GM18907 (cell line): ENCODE results near the gene C16orf87.

ENCODE experiments used
- ATAC-seq: cut with Tn5 transposase; IDR thresholded peaks from one replicate; pipeline ENCODE4 v1.9.1; 2021; ENCODE audit warnings: mild to moderate bottlenecking, moderate library complexity; ENCODE audit not compliant: unreplicated experiment

Gene C16orf87

DNA sequence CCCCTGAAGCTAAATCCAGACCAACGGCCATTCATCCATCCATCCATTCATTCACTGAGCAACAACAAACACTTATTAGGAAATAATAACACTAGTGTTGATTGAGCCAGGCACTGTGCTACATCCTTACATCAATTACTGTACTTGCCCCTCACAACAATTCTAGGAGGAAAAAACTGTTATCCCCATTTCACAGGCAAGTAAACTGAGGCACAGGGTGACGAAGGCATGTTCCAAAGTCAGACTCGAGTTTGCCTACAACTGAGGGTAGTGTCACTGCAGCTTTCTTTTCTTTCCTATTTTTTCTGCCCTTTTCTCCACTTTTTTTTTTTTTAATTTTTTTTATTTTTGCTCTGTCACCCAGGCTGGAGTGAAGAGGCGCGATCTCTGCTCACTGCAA lies 71.7 kb downstream of the C16orf87 start:
- ATAC-seq, result no peak

DNA sequence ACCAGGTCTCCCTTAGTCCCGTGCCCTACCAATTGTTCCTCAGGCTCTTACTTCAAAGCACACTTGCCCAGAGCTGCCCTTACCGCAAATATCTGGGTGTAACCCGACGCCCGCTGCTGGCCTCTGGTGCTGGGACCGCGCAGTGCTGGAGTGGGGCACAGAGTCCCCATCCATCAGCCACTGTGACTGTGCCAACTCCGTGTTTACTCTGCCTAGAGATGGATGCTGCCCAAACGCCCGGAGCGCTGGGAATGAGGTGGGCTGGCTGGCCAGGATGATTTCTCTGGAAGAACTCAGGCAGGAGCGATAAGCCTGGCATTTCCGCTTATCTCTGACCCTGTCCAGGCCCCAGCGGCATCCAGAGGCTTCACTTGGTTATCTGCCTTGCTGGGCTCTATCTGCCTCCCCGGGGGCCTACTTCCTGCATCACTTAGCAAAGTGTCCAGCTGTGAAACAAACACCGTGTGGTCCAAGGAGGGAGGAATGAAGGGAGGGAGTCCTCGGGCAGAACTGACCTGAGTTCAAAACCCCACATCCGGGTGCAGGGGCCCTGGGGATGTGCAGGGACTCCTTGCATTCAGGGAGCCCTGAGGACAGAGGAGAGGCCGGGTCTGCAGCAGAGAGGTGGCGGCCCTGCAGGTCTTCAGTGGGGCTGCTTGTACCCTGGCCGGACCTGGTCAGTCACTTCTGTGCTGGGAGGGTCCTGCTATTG lies 73.5 kb downstream of the C16orf87 start:
- ATAC-seq, result no peak

DNA sequence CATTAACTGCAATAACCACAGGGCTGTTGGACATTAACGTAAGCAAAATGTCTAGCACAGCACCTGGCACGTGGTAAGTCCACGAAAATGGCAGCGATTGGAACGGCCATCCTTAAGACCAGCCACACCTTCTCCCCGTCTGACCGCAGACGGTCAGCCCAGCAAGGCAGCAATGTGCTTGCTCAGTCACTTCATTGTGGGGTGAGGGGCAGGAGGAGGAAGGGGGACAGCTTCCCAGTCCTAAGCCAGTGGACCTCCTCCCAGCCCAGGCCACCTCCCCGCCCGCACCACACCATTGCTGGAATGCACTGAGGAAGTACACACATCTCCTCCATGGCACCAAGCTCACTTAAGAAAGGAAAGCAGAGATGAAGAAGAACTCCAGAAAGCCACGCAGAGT lies 74.2 kb downstream of the C16orf87 start:
- no peak for ATAC-seq

DNA sequence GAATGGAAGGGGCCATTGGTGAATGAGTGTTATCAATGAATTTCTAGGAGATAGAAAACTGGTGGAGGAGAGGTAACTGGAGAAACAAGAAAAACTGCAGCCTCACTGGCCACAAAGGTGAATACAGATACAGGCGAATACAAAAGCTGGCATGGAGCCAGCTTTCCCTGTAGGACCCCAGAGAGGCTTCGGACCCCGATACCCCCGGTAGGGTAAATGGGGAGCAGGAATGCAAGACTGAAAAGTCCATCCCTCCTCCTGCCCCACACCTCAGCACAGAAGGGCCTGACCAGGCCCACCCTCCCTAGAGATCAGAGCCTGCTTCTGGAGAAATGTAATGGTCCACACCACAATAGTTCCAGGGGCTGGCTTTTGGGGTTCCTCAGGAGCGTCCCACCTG lies 78.0 kb downstream of the C16orf87 start:
- no peak for ATAC-seq

DNA sequence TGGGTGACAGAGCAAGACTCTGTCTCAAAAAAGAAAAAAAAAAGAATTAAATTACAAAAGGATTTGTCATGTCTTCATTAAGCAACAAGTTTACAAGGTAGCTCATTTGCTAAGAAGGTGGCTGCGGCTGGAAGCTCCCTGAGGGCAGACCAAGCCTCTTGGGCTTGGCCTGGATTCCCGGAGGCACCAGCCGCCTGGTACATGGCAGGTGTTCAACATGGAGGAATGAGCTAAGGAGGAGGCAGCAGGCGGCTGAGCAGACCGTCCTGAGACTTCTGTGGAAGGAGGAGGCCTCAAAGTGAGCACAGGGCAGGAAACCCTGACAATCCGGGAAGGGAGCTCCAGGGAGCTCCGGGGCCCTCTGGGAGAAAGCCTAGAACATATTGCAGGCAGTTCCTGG lies 79.6 kb downstream of the C16orf87 start:
- ATAC-seq, result no peak

DNA sequence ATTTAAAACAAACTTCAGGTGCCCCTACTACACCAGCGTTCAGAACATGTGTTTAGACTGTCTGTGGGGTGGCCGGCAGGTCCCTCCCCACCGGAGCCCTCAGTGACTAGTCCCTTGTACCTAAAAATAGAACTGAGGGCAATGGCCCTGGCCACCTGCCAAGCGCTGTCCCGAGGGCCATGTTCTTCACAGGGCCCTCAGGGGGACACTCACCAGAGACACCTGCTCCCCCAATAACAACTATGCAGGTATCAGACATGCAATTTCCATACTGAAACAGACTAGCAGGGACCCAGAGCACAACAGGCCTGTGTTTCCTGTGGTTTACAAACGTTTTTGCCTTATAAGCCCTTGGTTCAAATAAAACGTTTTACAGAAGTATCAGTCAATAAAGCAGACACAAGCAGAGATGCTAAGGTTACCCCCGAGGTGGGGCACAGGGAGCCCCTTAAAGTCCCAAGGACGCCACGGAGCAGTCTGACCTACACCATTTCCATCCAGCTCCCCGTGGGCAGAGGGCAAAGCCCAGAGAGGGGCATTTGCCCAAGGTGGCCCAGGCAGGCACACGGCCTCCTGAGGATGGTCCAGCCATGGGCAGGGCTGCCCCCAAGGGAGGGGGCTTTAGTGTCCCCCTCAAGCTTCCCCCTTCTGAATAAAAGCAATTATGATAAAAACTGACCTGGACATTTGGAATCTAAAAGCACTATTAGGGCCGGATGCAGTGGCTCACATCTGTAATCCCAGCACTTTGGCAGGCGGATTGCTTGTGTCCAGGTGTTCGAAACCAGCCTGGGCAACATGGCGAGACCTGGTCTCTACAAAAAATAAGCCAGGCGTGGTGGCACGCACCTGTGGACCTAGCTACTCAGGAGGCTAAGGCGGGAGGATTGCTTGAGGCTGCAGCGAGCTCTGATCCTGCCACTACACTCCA lies 81.9 kb downstream of the C16orf87 start:
- ATAC-seq, result peak; percentile 65

DNA sequence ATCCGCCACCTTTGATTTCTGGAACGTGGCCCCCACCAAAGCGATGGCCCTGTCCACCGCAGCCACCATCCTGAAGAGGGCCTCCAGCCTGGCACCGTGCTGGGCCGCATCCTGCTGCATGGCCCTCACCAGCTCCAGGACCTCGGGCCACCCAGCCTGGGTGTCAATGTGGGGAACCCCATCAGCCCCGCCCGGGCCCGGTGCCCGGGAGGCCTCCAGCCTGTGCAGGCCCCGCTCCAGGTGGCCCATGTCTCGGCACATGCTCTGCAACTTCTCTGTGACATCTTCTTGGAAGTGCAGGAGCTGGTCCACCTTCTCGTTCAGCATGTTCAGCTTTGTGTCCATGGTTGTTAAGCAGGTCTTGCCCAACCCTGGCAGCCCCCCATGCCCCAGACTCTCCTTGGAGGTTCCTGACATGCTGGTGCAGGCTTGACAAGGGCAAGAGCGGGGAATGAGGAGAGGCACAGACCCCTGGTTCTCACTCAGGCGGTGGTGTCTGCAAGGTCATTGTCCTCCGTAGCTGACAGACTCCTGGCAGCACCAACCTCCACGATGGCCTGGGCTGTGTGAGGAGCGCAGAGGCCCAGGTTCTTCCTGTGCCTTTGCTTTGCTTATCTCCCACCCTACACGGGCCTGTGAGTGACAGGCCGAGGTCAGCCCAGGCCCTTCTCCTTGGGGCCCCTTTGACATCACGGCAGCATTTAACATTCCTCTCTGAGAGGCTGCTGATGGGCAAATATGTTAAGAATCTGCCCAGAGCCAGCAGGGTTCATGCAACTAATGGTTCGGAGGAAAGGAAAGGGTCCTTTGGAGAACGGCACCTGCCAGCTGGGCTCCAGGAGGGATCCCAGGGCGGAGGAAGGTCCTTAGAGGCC lies 83.0 kb downstream of the C16orf87 start, which contains the start of gene MYLK3:
Gene MYLK3, minus strand, starts transcription at position 568 of the 875 bp plus-strand sequence. Its CDS starts 151 bp downstream, at position 417.
- ATAC-seq, result no peak

DNA sequence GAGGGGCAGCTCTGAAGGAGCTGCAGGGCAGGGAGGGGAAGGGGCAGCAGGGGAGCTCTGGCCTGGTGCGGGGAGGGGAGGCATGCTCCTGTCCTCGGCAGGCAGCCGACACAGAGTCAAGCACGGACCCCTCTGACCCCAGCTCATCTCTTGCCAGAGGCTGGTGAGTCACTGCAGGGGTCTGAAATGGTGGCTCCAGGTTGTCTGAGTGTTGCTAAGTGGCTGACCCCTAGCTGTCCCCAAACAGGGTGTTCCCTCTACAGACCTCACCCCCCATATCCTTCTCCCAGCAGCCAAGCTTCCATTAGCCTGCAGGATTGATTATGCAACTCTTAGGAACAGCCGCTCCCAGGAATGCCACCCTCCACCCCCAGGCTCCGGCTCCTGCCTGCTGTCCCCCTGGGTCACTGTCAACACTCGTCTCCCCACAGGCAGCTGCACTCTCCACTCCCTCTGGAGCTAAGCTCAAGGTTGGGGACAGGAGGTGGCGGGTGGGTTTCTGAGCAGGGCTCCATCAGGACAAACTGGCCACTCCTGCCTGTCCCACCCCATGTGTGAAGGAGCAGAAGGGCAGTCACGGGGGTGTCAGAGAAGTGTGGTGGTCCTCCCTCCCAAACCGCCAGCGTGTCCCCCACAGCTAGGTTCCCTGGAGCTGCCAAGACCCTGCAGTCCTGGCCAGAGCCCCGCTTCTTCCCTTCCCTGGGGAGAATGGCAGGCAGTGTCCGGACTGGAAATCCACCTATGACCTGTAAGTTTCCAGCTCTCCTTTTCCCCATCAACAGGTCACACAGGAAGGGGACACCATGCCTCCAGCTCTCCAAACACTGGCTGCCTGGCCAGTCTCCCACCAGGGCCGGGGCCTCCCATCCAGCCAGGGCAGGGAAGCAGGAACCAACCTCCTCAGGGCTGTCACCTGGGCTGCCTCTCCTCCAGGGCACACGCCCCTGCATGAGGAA lies 83.9 kb downstream of the C16orf87 start:
- no peak for ATAC-seq
